Frontal cortex (tissue), 4 donors: Measurements from ENCODE around the gene CADM1. TPM values are rescaled to one million over a fixed set of nuclear protein-coding genes. Genes with fewer than 3 reads are reported as not detected.

ENCODE experiments used
- DNase-seq, 2 donors: peaks; one replicate each; pipeline ENCODE4 v3.0.0; 2012; ENCODE audit warnings: low spot score in 2 of 2
- FAIRE-seq: peaks from 2 replicates; lab custom pipeline; 2012; peaks lifted over from hg19 to GRCh38; lab: Jason Lieb, UNC
- total RNA-seq: library from RNA; depleted of rRNA; stranded (reverse); fragments of >200 nt; gene quantifications from one replicate; pipeline ENCODE4 v1.2.3, GENCODE V29; 2014
- donor health status: control.
- donor health status: control.
- donor health status: control.

CADM1 gene
- total RNA-seq, 1 donor from 2014 or later: 195 TPM

- no peak for FAIRE-seq
Measured at GRCh38 chr11:115518983-115519628, 14.9 kb upstream of the CADM1 start.

GRCh38 chr11:115515647-115516395, 11.6 kb upstream of the CADM1 start:
- DNase-seq (no peak), FAIRE-seq (no peak)

More at GRCh38 chr11:115518983-115519628, 14.9 kb upstream of the CADM1 start:
- no peak for DNase-seq

GRCh38 chr11:115506954-115507675, 2.9 kb upstream of the CADM1 start:
- no peak for FAIRE-seq
- DNase-seq: no peak

- FAIRE-seq (no peak), DNase-seq (no peak)
Measured at GRCh38 chr11:115505175-115505574, 960 bp upstream of the CADM1 start.

- FAIRE-seq: no peak
- DNase-seq: no peak
Measured at GRCh38 chr11:115503886-115504275, 334 bp downstream of the CADM1 start.

GRCh38 chr11:115503083-115503885, 931 bp downstream of the CADM1 start:
- FAIRE-seq (no peak), DNase-seq (peak; percentile 53 to 72)

- no peak for FAIRE-seq
- DNase-seq: no peak
Measured at GRCh38 chr11:115502636-115503082, 1.6 kb downstream of the CADM1 start.

GRCh38 chr11:115501893-115502589, 2.2 kb downstream of the CADM1 start:
- no peak for DNase-seq
- FAIRE-seq: no peak

GRCh38 chr11:115501502-115501892, 2.7 kb downstream of the CADM1 start:
- FAIRE-seq (no peak), DNase-seq (no peak)

GRCh38 chr11:115500547-115501501, 3.4 kb downstream of the CADM1 start:
- FAIRE-seq: peak; percentile 91
- peak in 1 of 2 donors; percentile 49 for DNase-seq

- no peak for FAIRE-seq
- no peak for DNase-seq
Measured at GRCh38 chr11:115499891-115500290, 4.3 kb downstream of the CADM1 start.

- DNase-seq: no peak
- no peak for FAIRE-seq
Measured at GRCh38 chr11:115499241-115499799, 4.9 kb downstream of the CADM1 start.

- FAIRE-seq (no peak), DNase-seq (no peak)
Measured at GRCh38 chr11:115498354-115498753, 5.9 kb downstream of the CADM1 start.

- no peak for FAIRE-seq
- DNase-seq: no peak
Measured at GRCh38 chr11:115497303-115497702, 6.9 kb downstream of the CADM1 start.

GRCh38 chr11:115496892-115497291, 7.3 kb downstream of the CADM1 start:
- FAIRE-seq: no peak
- DNase-seq: no peak

GRCh38 chr11:115493905-115494304, 10.3 kb downstream of the CADM1 start:
- FAIRE-seq: no peak

GRCh38 chr11:115493488-115493887, 10.7 kb downstream of the CADM1 start:
- DNase-seq (no peak), FAIRE-seq (no peak)

More at GRCh38 chr11:115493905-115494304, 10.3 kb downstream of the CADM1 start:
- no peak for DNase-seq

GRCh38 chr11:115489466-115489865, 14.7 kb downstream of the CADM1 start:
- FAIRE-seq (no peak), DNase-seq (no peak)
